ENCODE results near the gene SETBP1.

The SETBP1 gene

DNA sequence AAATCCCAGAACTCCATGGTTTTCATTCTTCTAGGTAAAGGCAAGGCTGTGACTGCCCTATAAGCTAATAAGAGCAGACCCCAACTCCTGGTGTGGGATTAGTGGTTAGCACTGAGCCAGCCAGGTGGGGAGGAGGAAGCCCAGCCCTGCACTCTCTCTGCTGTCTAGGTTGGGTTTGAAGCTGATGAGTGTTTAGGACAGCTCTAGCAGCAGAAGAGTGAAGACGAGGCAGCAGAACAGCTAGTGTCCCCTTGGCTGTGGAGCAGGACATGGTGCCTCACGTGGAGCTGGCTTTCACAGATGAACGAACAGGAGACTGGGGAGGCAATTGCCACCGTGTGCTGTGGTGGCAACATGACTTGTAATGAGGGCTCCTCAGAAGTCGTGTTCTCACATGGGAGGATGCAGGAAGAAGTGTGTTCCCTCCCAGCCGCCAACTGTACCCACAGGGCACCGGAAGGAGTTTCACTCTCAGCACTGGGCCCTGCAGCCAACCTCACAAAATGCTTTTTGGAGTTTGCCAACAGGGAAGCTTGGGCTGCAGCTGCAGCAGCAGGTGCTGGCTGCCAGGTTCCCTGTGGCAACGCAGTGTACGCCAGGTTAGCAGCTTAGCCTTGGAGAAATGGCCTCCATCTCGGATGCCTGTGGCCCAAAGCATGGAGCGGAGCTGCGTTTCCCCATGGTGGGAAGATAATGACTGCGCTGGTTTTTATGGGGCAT lies 328.2 kb downstream of the SETBP1 start:
- DNase-seq = no peak
- peaks cover 22 to 28% of the 10 kb centered on the region in 2 donors for H3K4me1 Mint-ChIP-seq (ENCODE audit: low read depth in 2 of 2)
- H3K9me3 Mint-ChIP-seq = no peaks in the 10 kb centered on the region
- H3K36me3 Mint-ChIP-seq (ENCODE audit: insufficient read depth) = peaks cover 6% of the 10 kb centered on the region
- peak overlapping the region in 1 of 2 donors; percentile 53 for H3K4me3 Mint-ChIP-seq
- H3K27ac Mint-ChIP-seq = peak overlapping the region; percentile 6 to 87
- no peaks in the 10 kb centered on the region for H3K27me3 Mint-ChIP-seq
- ATAC-seq (replicated peaks) = peak; percentile 48

DNA sequence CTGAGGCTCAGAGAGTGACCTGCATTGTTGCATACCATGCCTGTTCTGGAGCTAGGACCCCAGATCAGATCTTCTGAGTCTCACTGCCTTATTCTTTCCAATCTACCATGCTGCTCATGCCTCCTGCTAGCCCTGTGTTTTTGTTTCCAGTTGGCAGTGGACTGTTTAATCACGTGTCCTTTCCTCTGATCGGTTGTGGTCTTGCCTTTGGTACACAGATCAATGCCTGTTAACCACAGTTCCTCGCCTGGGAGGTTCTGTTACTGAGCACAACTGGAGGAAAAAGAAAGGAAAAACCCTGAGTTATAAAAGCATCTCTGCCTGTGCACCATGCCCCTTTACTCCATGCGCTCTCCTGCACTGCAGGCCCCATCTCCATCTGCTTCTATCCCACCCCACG lies 329.1 kb downstream of the SETBP1 start:
- peak overlapping the region; percentile 45 to 87 for H3K27ac Mint-ChIP-seq
- no peak for ATAC-seq (replicated peaks)
- H3K36me3 Mint-ChIP-seq (ENCODE audit: insufficient read depth) = peaks cover 6% of the 10 kb centered on the region
- no peaks in the 10 kb centered on the region for H3K27me3 Mint-ChIP-seq
- H3K4me1 Mint-ChIP-seq (ENCODE audit: low read depth in 2 of 2) = peaks cover 22 to 28% of the 10 kb centered on the region in 2 donors
- H3K9me3 Mint-ChIP-seq = no peaks in the 10 kb centered on the region
- no peak for DNase-seq
- H3K4me3 Mint-ChIP-seq = peak overlapping the region in 1 of 2 donors; percentile 4

DNA sequence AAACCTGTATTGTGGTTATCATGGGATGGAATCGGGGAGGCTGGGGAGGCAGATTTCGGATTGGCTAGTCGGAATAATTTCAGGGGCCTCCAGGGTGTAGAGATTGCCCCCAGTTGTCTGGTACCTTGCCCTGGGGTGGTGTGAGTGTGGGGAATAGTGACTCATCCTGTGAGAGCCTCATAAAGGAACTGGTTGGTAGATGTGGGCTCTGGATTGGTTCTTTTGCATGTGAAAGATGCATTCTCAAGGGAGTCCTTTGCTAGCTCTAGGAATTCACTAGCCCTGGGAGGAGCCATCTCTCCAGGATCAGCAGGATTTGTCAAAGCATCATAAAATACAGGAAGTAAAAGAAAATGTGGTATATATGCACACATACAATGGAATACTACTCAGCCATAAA lies 331.6 kb downstream of the SETBP1 start:
- Mint-ChIP-seq H3K27ac (no peak overlapping the region), H3K4me1 (ENCODE audit: low read depth in 2 of 2) (peaks cover 22 to 25% of the 10 kb centered on the region in 2 donors), H3K9me3 (no peaks in the 10 kb centered on the region), H3K36me3 (ENCODE audit: insufficient read depth) (peaks cover 6% of the 10 kb centered on the region), H3K4me3 (no peak overlapping the region), H3K27me3 (peaks cover 0 to 6% of the 10 kb centered on the region in 2 donors)
- ATAC-seq (replicated peaks) = no peak
- DNase-seq = no peak

DNA sequence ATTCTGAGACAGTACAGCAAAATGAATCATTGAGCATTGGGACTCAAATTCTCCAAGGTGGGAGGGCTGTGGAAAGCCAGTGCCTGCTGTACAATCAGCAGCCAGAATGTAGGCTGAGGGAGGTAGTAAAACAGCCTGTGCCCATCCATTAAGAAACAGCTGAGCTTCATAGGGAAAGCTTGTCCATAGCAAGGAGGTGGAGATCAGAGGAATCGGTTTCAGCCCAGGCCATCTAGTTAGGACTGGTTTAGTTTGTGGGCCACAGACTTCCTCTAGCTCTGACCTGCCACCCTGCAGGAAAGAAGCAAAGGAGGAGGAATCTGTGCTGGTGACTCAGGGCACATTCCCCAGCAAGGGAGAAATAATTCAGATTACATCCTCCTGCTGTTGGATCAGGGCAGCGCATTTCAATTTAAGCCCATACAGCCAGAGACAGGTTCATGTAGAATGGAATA lies 333.4 kb downstream of the SETBP1 start:
- DNase-seq (no peak), ATAC-seq (replicated peaks) (no peak)
- peaks cover 2% of the 10 kb centered on the region for H3K36me3 Mint-ChIP-seq (ENCODE audit: insufficient read depth)
- no peaks in the 10 kb centered on the region for H3K9me3 Mint-ChIP-seq
- H3K27me3 Mint-ChIP-seq = peaks cover 0 to 8% of the 10 kb centered on the region in 2 donors
- H3K27ac Mint-ChIP-seq = peak overlapping the region in 1 of 2 donors; percentile 20
- H3K4me1 Mint-ChIP-seq (ENCODE audit: low read depth in 2 of 2) = peaks cover 12 to 14% of the 10 kb centered on the region in 2 donors
- H3K4me3 Mint-ChIP-seq = no peak overlapping the region

GRCh38 chr18:45015788-45016128 lies 335.1 kb downstream of the SETBP1 start:
- peaks cover 0 to 8% of the 10 kb centered on the region in 2 donors for H3K27me3 Mint-ChIP-seq
- no peaks in the 10 kb centered on the region for H3K36me3 Mint-ChIP-seq (ENCODE audit: insufficient read depth)
- peaks cover 3% of the 10 kb centered on the region in 2 donors for H3K4me1 Mint-ChIP-seq (ENCODE audit: low read depth in 2 of 2)
- DNase-seq (no peak), ATAC-seq (replicated peaks) (no peak)
- H3K4me3 Mint-ChIP-seq = no peak overlapping the region
- no peak overlapping the region for H3K27ac Mint-ChIP-seq
- H3K9me3 Mint-ChIP-seq = no peaks in the 10 kb centered on the region

- peaks cover 0 to 3% of the 10 kb centered on the region in 2 donors for H3K4me1 Mint-ChIP-seq (ENCODE audit: low read depth in 2 of 2)
- no peak overlapping the region for H3K27ac Mint-ChIP-seq
These were observed 338.8 kb downstream of the SETBP1 start for GRCh38 chr18:45019469-45019868.

GRCh38 chr18:45023519-45023918 lies 342.8 kb downstream of the SETBP1 start:
- Mint-ChIP-seq H3K9me3 (no peaks in the 10 kb centered on the region), H3K4me1 (ENCODE audit: low read depth in 2 of 2) (peaks cover 0 to 3% of the 10 kb centered on the region in 2 donors), H3K4me3 (no peak overlapping the region), H3K36me3 (ENCODE audit: insufficient read depth) (no peaks in the 10 kb centered on the region), H3K27ac (no peak overlapping the region), H3K27me3 (no peaks in the 10 kb centered on the region)
- ATAC-seq (replicated peaks) = no peak
- DNase-seq = no peak

More at GRCh38 chr18:45019469-45019868, 338.8 kb downstream of the SETBP1 start:
- no peak for DNase-seq
- H3K4me3 Mint-ChIP-seq = no peak overlapping the region
- H3K36me3 Mint-ChIP-seq (ENCODE audit: insufficient read depth) = no peaks in the 10 kb centered on the region
- H3K9me3 Mint-ChIP-seq = no peaks in the 10 kb centered on the region
- H3K27me3 Mint-ChIP-seq = peaks cover 0 to 8% of the 10 kb centered on the region in 2 donors
- ATAC-seq (replicated peaks) = no peak

DNA sequence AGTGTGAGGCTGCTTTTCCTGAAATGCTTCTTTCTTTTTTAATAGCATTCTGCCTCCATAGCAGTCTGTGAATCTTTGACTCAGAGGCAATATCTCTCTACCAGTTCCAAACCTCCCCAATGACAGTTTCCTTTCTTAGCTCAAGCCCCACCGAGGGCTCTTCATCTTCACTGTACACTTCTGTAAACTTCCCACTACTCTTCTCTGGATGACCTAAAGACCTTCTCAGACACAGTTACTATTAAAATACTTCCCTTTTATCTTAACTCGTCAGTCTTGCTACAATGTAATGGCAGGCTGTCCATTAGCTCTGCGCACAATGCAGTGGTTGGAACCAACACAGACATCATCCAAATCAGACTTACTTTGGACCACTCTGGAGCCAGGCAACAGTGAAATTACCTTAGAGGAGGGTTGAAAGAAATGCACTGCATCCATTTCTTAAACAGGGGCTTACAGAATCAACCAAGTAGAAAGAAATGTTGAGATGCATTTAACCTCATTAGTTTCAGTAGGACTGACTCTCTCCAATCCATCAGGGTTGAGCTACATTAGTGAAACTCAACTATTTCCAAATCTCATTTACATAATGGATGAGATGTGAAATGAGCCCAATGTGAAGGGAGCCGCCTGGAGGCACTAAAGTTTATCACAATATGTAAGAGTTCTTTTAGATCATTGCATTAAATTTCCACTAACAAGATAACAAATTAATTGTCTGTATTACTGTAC lies 343.8 kb downstream of the SETBP1 start:
- ATAC-seq (replicated peaks) (no peak), DNase-seq (no peak)
- no peaks in the 10 kb centered on the region for H3K9me3 Mint-ChIP-seq
- H3K4me3 Mint-ChIP-seq = no peak overlapping the region
- no peaks in the 10 kb centered on the region for H3K27me3 Mint-ChIP-seq
- no peak overlapping the region for H3K27ac Mint-ChIP-seq
- H3K4me1 Mint-ChIP-seq (ENCODE audit: low read depth in 2 of 2) = peaks cover 0 to 3% of the 10 kb centered on the region in 2 donors
- H3K36me3 Mint-ChIP-seq (ENCODE audit: insufficient read depth) = no peaks in the 10 kb centered on the region

DNA sequence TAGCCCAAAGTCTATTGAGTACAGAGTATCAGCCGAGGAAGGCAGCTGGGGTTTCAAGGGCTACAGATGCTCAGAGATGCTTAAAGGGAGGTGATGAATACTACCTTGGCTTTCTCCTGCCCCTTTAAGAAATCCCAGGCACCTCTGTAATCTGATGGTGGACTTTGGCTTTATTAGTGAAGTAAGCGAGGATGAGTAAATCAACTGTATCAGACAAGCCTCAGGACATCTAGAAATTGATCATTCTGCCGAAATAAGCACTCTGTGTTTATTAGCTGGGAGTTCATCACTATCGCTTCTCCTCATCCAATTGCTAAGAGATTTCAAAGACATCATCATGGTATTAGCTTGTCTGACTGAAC lies 344.4 kb downstream of the SETBP1 start:
- DNase-seq (no peak), ATAC-seq (replicated peaks) (no peak)
- Mint-ChIP-seq H3K4me3 (no peak overlapping the region), H3K4me1 (ENCODE audit: low read depth in 2 of 2) (peaks cover 0 to 3% of the 10 kb centered on the region in 2 donors), H3K27ac (no peak overlapping the region), H3K36me3 (ENCODE audit: insufficient read depth) (no peaks in the 10 kb centered on the region), H3K9me3 (no peaks in the 10 kb centered on the region), H3K27me3 (no peaks in the 10 kb centered on the region)

- DNase-seq (no peak), ATAC-seq (replicated peaks) (no peak)
- Mint-ChIP-seq H3K27ac (no peak overlapping the region), H3K36me3 (ENCODE audit: insufficient read depth) (no peaks in the 10 kb centered on the region), H3K9me3 (no peaks in the 10 kb centered on the region), H3K4me3 (no peak overlapping the region), H3K27me3 (no peaks in the 10 kb centered on the region), H3K4me1 (ENCODE audit: low read depth in 2 of 2) (peaks cover 0 to 4% of the 10 kb centered on the region in 2 donors)
These were observed 345.5 kb downstream of the SETBP1 start for GRCh38 chr18:45026162-45026561.

- Mint-ChIP-seq H3K4me1 (ENCODE audit: low read depth in 2 of 2) (peaks cover 0 to 4% of the 10 kb centered on the region in 2 donors), H3K27ac (no peak overlapping the region), H3K4me3 (no peak overlapping the region), H3K27me3 (no peaks in the 10 kb centered on the region), H3K36me3 (ENCODE audit: insufficient read depth) (no peaks in the 10 kb centered on the region), H3K9me3 (no peaks in the 10 kb centered on the region)
- ATAC-seq (replicated peaks) (no peak), DNase-seq (no peak)
These were observed 353.5 kb downstream of the SETBP1 start for GRCh38 chr18:45034179-45034578.

- DNase-seq (no peak), ATAC-seq (replicated peaks) (no peak)
- no peaks in the 10 kb centered on the region for H3K9me3 Mint-ChIP-seq
- no peaks in the 10 kb centered on the region for H3K36me3 Mint-ChIP-seq (ENCODE audit: insufficient read depth)
- no peak overlapping the region for H3K4me3 Mint-ChIP-seq
- H3K27ac Mint-ChIP-seq = no peak overlapping the region
- no peaks in the 10 kb centered on the region for H3K27me3 Mint-ChIP-seq
- no peaks in the 10 kb centered on the region for H3K4me1 Mint-ChIP-seq (ENCODE audit: low read depth in 2 of 2)
These were observed 356.9 kb downstream of the SETBP1 start for GRCh38 chr18:45037618-45038017.

- H3K27ac Mint-ChIP-seq = no peak overlapping the region
These were observed 358.7 kb downstream of the SETBP1 start for GRCh38 chr18:45039376-45039775.

DNA sequence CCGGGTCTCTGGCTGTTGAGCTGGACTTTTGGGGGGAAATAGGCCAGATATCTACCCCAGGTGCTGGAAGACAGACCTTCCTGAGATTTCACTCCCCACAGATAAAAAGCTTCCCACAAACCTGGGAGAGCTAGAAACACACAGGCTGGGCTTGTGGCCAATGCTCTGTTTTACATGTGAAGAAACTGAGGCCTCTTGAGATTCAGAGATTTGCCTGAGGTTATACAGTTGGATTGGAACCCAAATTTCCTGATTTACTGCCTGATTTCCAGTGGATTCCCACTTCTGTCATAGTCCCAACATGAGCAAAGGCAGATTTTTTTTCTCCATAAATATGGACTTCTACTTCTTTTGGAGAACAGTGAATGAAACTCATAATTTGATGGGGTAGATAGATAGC lies 360.2 kb downstream of the SETBP1 start:
- no peak overlapping the region for H3K4me3 Mint-ChIP-seq
- DNase-seq (no peak), ATAC-seq (replicated peaks) (no peak)
- no peaks in the 10 kb centered on the region for H3K9me3 Mint-ChIP-seq
- H3K27me3 Mint-ChIP-seq = no peaks in the 10 kb centered on the region
- H3K27ac Mint-ChIP-seq = no peak overlapping the region
- no peaks in the 10 kb centered on the region for H3K36me3 Mint-ChIP-seq (ENCODE audit: insufficient read depth)
- no peaks in the 10 kb centered on the region for H3K4me1 Mint-ChIP-seq (ENCODE audit: low read depth in 2 of 2)

More at GRCh38 chr18:45039376-45039775, 358.7 kb downstream of the SETBP1 start:
- Mint-ChIP-seq H3K9me3 (no peaks in the 10 kb centered on the region), H3K4me3 (no peak overlapping the region), H3K27me3 (no peaks in the 10 kb centered on the region), H3K4me1 (ENCODE audit: low read depth in 2 of 2) (no peaks in the 10 kb centered on the region), H3K36me3 (ENCODE audit: insufficient read depth) (no peaks in the 10 kb centered on the region)
- ATAC-seq (replicated peaks) (no peak), DNase-seq (no peak)
